ENCODE results near the gene HRH4.

The HRH4 gene

DNA sequence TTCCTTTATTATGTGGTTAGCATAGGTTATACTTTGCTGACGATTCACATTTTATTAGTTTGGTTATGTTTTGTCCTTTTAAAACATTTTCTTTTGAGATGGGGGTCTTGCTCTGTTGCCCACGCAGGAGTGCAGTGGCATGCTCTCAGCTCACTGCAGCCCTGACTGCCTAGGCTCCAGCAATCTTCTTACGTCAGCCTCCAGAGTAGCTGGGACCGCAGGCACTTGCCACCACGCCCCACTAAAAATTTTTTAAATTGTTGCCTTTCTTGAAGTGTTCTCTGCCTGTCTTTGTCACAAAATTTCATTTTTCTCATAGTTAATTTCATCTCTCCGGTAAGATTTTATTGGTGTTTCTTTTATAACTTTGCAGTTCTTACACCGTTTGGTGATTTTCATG lies 18.9 kb downstream of the HRH4 start:
- TF ChIP-seq, protein P1, sequence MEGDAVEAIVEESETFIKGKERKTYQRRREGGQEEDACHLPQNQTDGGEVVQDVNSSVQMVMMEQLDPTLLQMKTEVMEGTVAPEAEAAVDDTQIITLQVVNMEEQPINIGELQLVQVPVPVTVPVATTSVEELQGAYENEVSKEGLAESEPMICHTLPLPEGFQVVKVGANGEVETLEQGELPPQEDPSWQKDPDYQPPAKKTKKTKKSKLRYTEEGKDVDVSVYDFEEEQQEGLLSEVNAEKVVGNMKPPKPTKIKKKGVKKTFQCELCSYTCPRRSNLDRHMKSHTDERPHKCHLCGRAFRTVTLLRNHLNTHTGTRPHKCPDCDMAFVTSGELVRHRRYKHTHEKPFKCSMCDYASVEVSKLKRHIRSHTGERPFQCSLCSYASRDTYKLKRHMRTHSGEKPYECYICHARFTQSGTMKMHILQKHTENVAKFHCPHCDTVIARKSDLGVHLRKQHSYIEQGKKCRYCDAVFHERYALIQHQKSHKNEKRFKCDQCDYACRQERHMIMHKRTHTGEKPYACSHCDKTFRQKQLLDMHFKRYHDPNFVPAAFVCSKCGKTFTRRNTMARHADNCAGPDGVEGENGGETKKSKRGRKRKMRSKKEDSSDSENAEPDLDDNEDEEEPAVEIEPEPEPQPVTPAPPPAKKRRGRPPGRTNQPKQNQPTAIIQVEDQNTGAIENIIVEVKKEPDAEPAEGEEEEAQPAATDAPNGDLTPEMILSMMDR (IDR thresholded peaks at IDR 0.05; ENCODE audit: low read depth, low read length), result no peak
- H3K4me3 ChIP-seq (ENCODE audit: low read depth, low read length), result no peak overlapping the region

DNA sequence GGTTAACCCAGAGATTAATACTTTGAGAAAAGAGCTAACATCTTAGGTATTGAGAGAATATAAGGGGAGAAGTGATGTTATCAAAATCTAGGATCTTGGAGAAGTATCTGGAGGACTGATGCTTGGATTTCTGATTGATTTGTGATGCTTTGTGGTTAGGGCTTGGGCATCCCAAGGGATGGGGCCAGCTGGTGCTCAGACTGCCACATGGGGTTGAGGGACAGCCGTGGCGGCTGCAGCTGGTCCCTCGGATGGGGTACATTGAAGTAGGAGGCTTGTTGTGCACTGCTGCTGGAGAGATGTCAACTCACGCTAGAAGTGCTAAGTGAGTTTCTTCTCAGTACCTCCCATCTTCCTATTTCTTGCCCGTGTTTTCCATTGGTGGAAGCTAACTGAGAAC lies 22.4 kb downstream of the HRH4 start:
- no peak overlapping the region for H3K4me3 ChIP-seq (ENCODE audit: low read depth, low read length)

GRCh38 chr18:24485681-24486080 lies 25.2 kb downstream of the HRH4 start:
- TF ChIP-seq, protein P1 (IDR thresholded peaks at IDR 0.05; ENCODE audit: low read depth, low read length), result no peak

More for the DNA sequence above, 22.4 kb downstream of the HRH4 start:
- TF ChIP-seq, protein P1 (IDR thresholded peaks at IDR 0.05; ENCODE audit: low read depth, low read length), result no peak

DNA sequence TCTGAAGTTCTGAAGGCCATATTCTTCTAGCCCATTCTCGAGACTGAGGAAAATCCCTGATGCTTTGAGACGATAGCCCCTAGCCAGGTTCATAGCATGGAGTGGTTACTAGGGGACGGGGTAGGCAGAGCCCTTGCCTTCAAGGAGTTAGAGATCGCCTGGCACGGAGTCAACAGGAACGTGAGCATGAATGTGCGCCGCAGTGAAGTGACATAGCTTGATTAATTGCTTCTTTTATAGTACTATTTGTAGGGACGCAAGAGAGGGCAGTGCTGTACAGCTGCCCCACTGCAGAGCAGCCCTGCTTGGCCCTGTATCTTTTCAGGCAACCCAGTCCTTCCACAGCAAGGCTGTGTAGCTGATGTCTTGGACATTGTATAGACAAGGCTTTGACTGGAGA lies 26.2 kb downstream of the HRH4 start:
- TF ChIP-seq, protein P1 (IDR thresholded peaks at IDR 0.05; ENCODE audit: low read depth, low read length), result no peak
- H3K4me3 ChIP-seq (ENCODE audit: low read depth, low read length), result no peak overlapping the region

More at GRCh38 chr18:24485681-24486080, 25.2 kb downstream of the HRH4 start:
- H3K4me3 ChIP-seq (ENCODE audit: low read depth, low read length), result no peak overlapping the region

DNA sequence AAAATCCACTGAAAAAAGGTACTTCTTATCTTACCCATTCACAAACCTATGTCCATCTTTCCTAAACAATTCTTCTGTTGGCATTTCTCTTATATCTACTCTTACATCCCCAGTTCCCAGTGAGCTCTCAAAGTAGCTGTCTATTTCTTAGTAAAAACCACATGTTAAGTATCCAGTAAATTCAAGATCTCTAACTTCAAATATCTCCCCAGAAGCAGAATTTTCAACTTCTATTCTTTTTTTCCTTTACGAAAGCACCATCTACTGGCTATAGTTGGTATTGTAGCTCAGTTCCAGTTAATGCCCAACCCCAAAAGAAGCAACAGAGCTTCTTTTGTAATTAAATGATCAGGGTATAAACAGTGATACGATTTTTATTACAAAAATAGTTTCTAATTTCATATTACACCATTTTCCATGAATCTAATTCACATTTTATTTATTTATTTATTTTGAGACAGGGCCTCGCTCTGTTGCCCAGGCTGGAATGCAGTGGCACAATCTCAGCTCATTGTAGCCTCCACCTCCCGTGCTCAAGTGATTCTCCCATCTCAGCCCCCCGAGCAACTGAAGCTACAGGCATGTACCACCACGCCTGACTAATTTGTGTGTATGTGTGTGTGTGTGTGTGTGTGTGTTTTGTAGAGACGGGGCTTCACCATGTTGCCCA lies 28.5 kb downstream of the HRH4 start:
- TF ChIP-seq, protein P1 (IDR thresholded peaks at IDR 0.05; ENCODE audit: low read depth, low read length), result peak; percentile 72; the same call in 1 of the 2 replicates
- H3K4me3 ChIP-seq (ENCODE audit: low read depth, low read length), result no peak overlapping the region

GRCh38 chr18:24490539-24490938 lies 30.1 kb downstream of the HRH4 start:
- TF ChIP-seq, protein P1 (IDR thresholded peaks at IDR 0.05; ENCODE audit: low read depth, low read length), result no peak

DNA sequence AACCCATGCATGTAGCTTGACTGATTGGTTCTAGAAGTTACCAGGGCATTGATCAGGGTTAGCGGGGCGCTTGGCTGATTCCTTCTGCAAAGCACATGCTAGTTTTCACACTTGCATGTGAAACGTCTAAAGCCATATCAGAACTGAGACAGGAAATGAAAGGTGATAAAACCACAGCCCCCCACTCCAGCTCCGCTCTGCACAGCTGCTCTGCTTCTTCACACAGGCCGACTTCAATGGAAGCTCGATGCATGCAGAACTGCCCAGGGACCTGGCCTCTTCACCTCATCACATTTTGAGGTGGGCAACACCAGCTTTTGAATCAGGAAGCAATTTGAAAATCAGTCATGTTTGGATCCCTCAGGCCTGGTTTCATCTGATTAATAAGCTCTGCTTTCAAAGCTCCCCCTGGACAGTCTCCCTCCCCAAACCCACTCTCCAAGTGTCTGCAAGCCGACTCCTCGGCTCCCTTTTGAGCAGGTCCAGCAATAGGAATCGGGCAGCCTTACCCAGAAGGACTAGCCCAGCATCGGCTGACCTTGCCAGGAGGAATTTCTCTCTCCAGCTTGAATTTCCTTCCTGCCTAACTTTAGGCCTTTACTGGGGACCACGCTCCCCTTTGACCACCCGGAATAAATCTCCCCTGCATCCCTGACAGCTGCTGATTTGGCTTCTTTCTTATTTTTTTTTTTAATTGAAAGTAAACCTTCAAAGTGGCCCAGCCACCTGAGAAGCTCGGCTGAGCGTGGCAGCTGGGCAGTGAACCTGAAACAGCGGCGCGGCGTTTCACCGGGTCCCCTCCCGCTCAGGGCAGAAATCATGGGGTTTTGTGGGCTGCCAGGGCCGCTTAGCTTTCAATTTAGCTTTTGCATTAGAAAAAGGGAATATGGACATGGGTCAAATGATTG lies 31.7 kb downstream of the HRH4 start:
- TF ChIP-seq, protein P1 (IDR thresholded peaks at IDR 0.05; ENCODE audit: low read depth, low read length), result no peak
- H3K4me3 ChIP-seq (ENCODE audit: low read depth, low read length), result no peak overlapping the region

More at GRCh38 chr18:24490539-24490938, 30.1 kb downstream of the HRH4 start:
- H3K4me3 ChIP-seq (ENCODE audit: low read depth, low read length), result no peak overlapping the region
